ENCODE measurements around the gene OR2J1. TPM values are rescaled to one million over a fixed set of nuclear protein-coding genes. Genes with fewer than 3 reads are reported as not detected.
"Not testable (repeated sequence)": the region's sequence is repeated elsewhere in the genome, so short reads cannot be mapped to it uniquely, and the experiment has no call there.

Gene OR2J1
- total RNA-seq, 2 donors from 2014 or later: not detected

DNA sequence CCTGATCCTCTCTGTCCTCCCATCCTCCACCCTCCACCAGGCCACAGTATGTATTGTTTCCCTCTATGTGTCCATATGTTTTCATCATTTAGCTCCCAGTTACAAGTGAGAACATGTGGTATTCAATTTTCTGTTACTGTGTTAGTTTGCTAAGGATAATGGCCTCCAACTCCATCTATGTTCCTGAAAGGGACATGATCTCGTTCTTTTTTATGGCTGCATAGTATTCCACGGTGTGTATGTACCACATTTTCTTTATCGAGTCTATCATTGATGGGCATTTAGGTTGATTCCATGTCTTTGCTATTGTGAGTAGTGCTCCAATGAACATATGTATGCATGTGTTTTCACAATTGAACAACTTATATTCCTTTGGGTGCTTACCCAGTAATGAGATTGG lies 50.2 kb downstream of the OR2J1 start:
- ATAC-seq; intact Hi-C loops (cut with DNase I): not testable (repeated sequence)

More for the DNA sequence above, 50.2 kb downstream of the OR2J1 start:
- DNase-seq: not testable (repeated sequence)

Other genes starting within 250 kb of the OR2J1 start
- 10 to 100 TPM; 20.7 to 25.3 TPM for gene TRIM27, start 175.5 kb upstream of the OR2J1 start, total RNA-seq
- gene ZNF311, start 94.2 kb upstream of the OR2J1 start, total RNA-seq: under 1 TPM; 0.37 to 0.68 TPM
- gene OR2W1, start 54.3 kb upstream of the OR2J1 start, total RNA-seq: not detected
- not detected for gene OR2B3, start 12.2 kb upstream of the OR2J1 start, total RNA-seq
- not detected for gene OR2J3, start 8.6 kb downstream of the OR2J1 start, total RNA-seq
- not detected for gene OR2J2, start 71.4 kb downstream of the OR2J1 start, total RNA-seq
- not detected for gene OR14J1, start 202.2 kb downstream of the OR2J1 start, total RNA-seq